Activated T-cell treated with anti-CD3 and anti-CD28 coated beads, Interleukin-2, amount 50 U/mL, for 24 hours (primary cell): ENCODE measurements around the gene AHCYL1.

Experiments used
- DNase-seq: peaks from one replicate; pipeline ENCODE4 v3.0.0-alpha.2; 2020
- H3K27ac Mint-ChIP-seq: 2 replicates; pipeline ENCODE4 v1.8.0; 2020; ENCODE audit warnings: mild to moderate bottlenecking, mixed read lengths
- H3K27me3 Mint-ChIP-seq: 2 replicates; pipeline ENCODE4 v1.8.0; 2020; ENCODE audit warnings: mixed read lengths
- H3K36me3 Mint-ChIP-seq: 2 replicates; pipeline ENCODE4 v1.8.0; 2020; ENCODE audit warnings: low read depth, mixed read lengths
- H3K4me1 Mint-ChIP-seq: 2 replicates; pipeline ENCODE4 v1.8.0; 2020; ENCODE audit warnings: low read depth, mixed read lengths
- H3K4me3 Mint-ChIP-seq: 2 replicates; pipeline ENCODE4 v1.8.0; 2020; ENCODE audit warnings: mild to moderate bottlenecking, moderate library complexity, mixed read lengths
- H3K9me3 Mint-ChIP-seq: 2 replicates; pipeline ENCODE4 v1.8.0; 2020; ENCODE audit warnings: mixed read lengths

Gene AHCYL1

GRCh38 chr1:109997867-109998229 lies 13.3 kb downstream of the AHCYL1 start:
- H3K36me3 Mint-ChIP-seq, result peaks cover 38% of the 10 kb centered on the region
- H3K4me1 Mint-ChIP-seq, result peaks cover 30% of the 10 kb centered on the region
- H3K9me3 Mint-ChIP-seq, result no peaks in the 10 kb centered on the region

GRCh38 chr1:110002695-110003094 lies 18.1 kb downstream of the AHCYL1 start:
- Mint-ChIP-seq H3K27ac (no peak overlapping the region), H3K9me3 (no peaks in the 10 kb centered on the region), H3K27me3 (no peaks in the 10 kb centered on the region), H3K36me3 (peaks cover 13% of the 10 kb centered on the region), H3K4me1 (peaks cover 35% of the 10 kb centered on the region), H3K4me3 (no peak overlapping the region)
- no peak for DNase-seq

More at GRCh38 chr1:109997867-109998229, 13.3 kb downstream of the AHCYL1 start:
- Mint-ChIP-seq H3K4me3 (no peak overlapping the region), H3K27me3 (no peaks in the 10 kb centered on the region), H3K27ac (no peak overlapping the region)
- DNase-seq, result no peak

- peak; percentile 44 for DNase-seq
- H3K27ac Mint-ChIP-seq, result peak overlapping the region; percentile 78
- no peaks in the 10 kb centered on the region for H3K27me3 Mint-ChIP-seq
- H3K36me3 Mint-ChIP-seq, result peaks cover 17% of the 10 kb centered on the region
- peak overlapping the region; percentile 16 for H3K4me3 Mint-ChIP-seq
- H3K9me3 Mint-ChIP-seq, result no peaks in the 10 kb centered on the region
- peaks cover 33% of the 10 kb centered on the region for H3K4me1 Mint-ChIP-seq
Measured at GRCh38 chr1:110003747-110004428, 19.3 kb downstream of the AHCYL1 start.

GRCh38 chr1:110004583-110004982 lies 20.0 kb downstream of the AHCYL1 start:
- H3K4me3 Mint-ChIP-seq, result peak overlapping the region; percentile 16
- no peaks in the 10 kb centered on the region for H3K27me3 Mint-ChIP-seq
- DNase-seq, result no peak
- no peaks in the 10 kb centered on the region for H3K9me3 Mint-ChIP-seq
- H3K4me1 Mint-ChIP-seq, result peaks cover 33% of the 10 kb centered on the region
- H3K36me3 Mint-ChIP-seq, result peaks cover 24% of the 10 kb centered on the region
- peak overlapping the region; percentile 78 for H3K27ac Mint-ChIP-seq

- Mint-ChIP-seq H3K27me3 (no peaks in the 10 kb centered on the region), H3K27ac (no peak overlapping the region), H3K4me1 (peaks cover 33% of the 10 kb centered on the region), H3K36me3 (peaks cover 38% of the 10 kb centered on the region), H3K9me3 (no peaks in the 10 kb centered on the region), H3K4me3 (no peak overlapping the region)
- DNase-seq, result no peak
Measured at GRCh38 chr1:110005971-110006370, 21.4 kb downstream of the AHCYL1 start.

- Mint-ChIP-seq H3K4me3 (no peak overlapping the region), H3K36me3 (peaks cover 43% of the 10 kb centered on the region), H3K27ac (no peak overlapping the region), H3K27me3 (no peaks in the 10 kb centered on the region), H3K4me1 (peaks cover 33% of the 10 kb centered on the region), H3K9me3 (no peaks in the 10 kb centered on the region)
- no peak for DNase-seq
Measured at GRCh38 chr1:110006516-110006915, 22.0 kb downstream of the AHCYL1 start.

GRCh38 chr1:110007046-110007830 lies 22.7 kb downstream of the AHCYL1 start:
- no peaks in the 10 kb centered on the region for H3K27me3 Mint-ChIP-seq
- H3K9me3 Mint-ChIP-seq, result no peaks in the 10 kb centered on the region
- H3K27ac Mint-ChIP-seq, result no peak overlapping the region
- H3K4me1 Mint-ChIP-seq, result peaks cover 32% of the 10 kb centered on the region
- H3K4me3 Mint-ChIP-seq, result no peak overlapping the region
- H3K36me3 Mint-ChIP-seq, result peaks cover 50% of the 10 kb centered on the region
- DNase-seq, result no peak

- Mint-ChIP-seq H3K36me3 (peaks cover 59% of the 10 kb centered on the region), H3K4me3 (no peak overlapping the region), H3K4me1 (peaks cover 16% of the 10 kb centered on the region), H3K9me3 (no peaks in the 10 kb centered on the region), H3K27me3 (no peaks in the 10 kb centered on the region), H3K27ac (no peak overlapping the region)
- DNase-seq, result no peak
Measured at GRCh38 chr1:110008971-110009565, 24.5 kb downstream of the AHCYL1 start.

- H3K9me3 Mint-ChIP-seq, result no peaks in the 10 kb centered on the region
- H3K27ac Mint-ChIP-seq, result no peak overlapping the region
- peaks cover 2% of the 10 kb centered on the region for H3K4me1 Mint-ChIP-seq
- DNase-seq, result no peak
- H3K4me3 Mint-ChIP-seq, result no peak overlapping the region
- H3K27me3 Mint-ChIP-seq, result no peaks in the 10 kb centered on the region
- H3K36me3 Mint-ChIP-seq, result peaks cover 76% of the 10 kb centered on the region
Measured at GRCh38 chr1:110011527-110012041, 27.0 kb downstream of the AHCYL1 start.

GRCh38 chr1:110012100-110012780 lies 27.7 kb downstream of the AHCYL1 start:
- Mint-ChIP-seq H3K4me3 (no peak overlapping the region), H3K27ac (no peak overlapping the region), H3K4me1 (peaks cover 2% of the 10 kb centered on the region), H3K27me3 (no peaks in the 10 kb centered on the region), H3K36me3 (peaks cover 82% of the 10 kb centered on the region), H3K9me3 (no peaks in the 10 kb centered on the region)
- no peak for DNase-seq

- Mint-ChIP-seq H3K4me3 (no peak overlapping the region), H3K27ac (no peak overlapping the region), H3K27me3 (no peaks in the 10 kb centered on the region), H3K9me3 (no peaks in the 10 kb centered on the region), H3K36me3 (peaks cover 92% of the 10 kb centered on the region), H3K4me1 (no peaks in the 10 kb centered on the region)
- DNase-seq, result no peak
Measured at GRCh38 chr1:110017792-110018191, 33.2 kb downstream of the AHCYL1 start.

GRCh38 chr1:110018396-110018795 lies 33.8 kb downstream of the AHCYL1 start:
- DNase-seq, result no peak
- peaks cover 95% of the 10 kb centered on the region for H3K36me3 Mint-ChIP-seq
- no peak overlapping the region for H3K4me3 Mint-ChIP-seq
- H3K27me3 Mint-ChIP-seq, result no peaks in the 10 kb centered on the region
- no peak overlapping the region for H3K27ac Mint-ChIP-seq
- H3K4me1 Mint-ChIP-seq, result no peaks in the 10 kb centered on the region
- no peaks in the 10 kb centered on the region for H3K9me3 Mint-ChIP-seq

- no peak overlapping the region for H3K27ac Mint-ChIP-seq
- H3K36me3 Mint-ChIP-seq, result peaks cover 99% of the 10 kb centered on the region
- no peak overlapping the region for H3K4me3 Mint-ChIP-seq
- no peaks in the 10 kb centered on the region for H3K4me1 Mint-ChIP-seq
- no peak for DNase-seq
- no peaks in the 10 kb centered on the region for H3K9me3 Mint-ChIP-seq
- no peaks in the 10 kb centered on the region for H3K27me3 Mint-ChIP-seq
Measured at GRCh38 chr1:110019770-110020169, 35.2 kb downstream of the AHCYL1 start.

GRCh38 chr1:110021285-110021684 lies 36.7 kb downstream of the AHCYL1 start:
- no peaks in the 10 kb centered on the region for H3K9me3 Mint-ChIP-seq
- peaks cover 89% of the 10 kb centered on the region for H3K36me3 Mint-ChIP-seq
- H3K4me3 Mint-ChIP-seq, result no peak overlapping the region
- no peaks in the 10 kb centered on the region for H3K4me1 Mint-ChIP-seq
- no peaks in the 10 kb centered on the region for H3K27me3 Mint-ChIP-seq
- no peak for DNase-seq
- H3K27ac Mint-ChIP-seq, result peak overlapping the region; percentile 16
